Uterus (tissue), 2 donors: ENCODE results near the gene ZNF385C.

Source experiments
- POLR2A ChIP-seq, 2 donors: fragments of 450-650 bp; IDR thresholded peaks; one replicate each; pipeline ENCODE4 v1.6.1; 2016; ENCODE audit warnings: antibody characterized with exemption in 2 of 2, mild to moderate bottlenecking in 1 of 2, moderate library complexity in 1 of 2
- TF ChIP-seq, protein P1 (sequence below), 4 experiments: fragments of 200-600 bp in 2 of 4; fragments of 450-650 bp in 2 of 4; sonication (generic) in 2 of 4; IDR thresholded peaks; one replicate each; pipeline ENCODE4 v1.5.1; 2016 to 2019; ENCODE audit warnings: antibody characterized with exemption in 4 of 4, mild to moderate bottlenecking in 2 of 4, moderate library complexity in 1 of 4

DNA sequence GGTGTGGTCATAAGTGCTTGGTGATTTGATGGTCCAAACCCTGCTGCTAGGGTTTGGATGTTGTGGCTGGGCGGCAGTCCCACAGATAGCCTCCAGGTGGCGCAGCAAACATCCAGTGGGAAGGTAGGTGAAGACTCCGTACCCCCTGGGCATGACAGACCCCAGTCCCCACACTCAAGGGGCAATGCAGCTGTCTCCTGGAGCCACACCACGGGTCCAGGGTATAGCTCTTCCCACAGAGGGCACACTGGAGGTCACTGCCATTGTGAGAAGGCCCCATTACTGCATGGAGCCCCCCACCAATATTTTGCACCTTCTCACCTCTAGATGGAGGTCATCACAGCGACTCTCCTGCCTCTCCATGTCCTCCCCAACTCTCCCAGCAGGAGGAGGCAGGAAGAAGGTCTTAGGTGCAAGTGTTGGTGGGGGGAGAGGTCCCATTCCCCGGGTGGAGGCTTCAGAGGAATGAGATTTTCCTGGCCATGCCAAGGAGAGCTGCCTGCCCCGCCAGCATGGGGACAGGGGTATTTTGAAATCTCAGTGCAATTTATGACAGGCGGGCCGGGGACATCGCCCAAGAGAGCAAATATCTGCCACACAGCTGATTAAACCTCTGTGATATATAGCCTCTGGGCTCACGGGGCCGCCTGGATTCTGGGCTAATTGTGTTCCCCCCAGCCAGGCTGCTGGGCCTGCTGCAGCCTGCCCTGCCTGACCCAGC lies 30.7 kb downstream of the ZNF385C start:
- TF ChIP-seq, protein P1, sequence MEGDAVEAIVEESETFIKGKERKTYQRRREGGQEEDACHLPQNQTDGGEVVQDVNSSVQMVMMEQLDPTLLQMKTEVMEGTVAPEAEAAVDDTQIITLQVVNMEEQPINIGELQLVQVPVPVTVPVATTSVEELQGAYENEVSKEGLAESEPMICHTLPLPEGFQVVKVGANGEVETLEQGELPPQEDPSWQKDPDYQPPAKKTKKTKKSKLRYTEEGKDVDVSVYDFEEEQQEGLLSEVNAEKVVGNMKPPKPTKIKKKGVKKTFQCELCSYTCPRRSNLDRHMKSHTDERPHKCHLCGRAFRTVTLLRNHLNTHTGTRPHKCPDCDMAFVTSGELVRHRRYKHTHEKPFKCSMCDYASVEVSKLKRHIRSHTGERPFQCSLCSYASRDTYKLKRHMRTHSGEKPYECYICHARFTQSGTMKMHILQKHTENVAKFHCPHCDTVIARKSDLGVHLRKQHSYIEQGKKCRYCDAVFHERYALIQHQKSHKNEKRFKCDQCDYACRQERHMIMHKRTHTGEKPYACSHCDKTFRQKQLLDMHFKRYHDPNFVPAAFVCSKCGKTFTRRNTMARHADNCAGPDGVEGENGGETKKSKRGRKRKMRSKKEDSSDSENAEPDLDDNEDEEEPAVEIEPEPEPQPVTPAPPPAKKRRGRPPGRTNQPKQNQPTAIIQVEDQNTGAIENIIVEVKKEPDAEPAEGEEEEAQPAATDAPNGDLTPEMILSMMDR (IDR thresholded peaks at IDR 0.05): peak; percentile 68 to 87 (median 75)
- TF ChIP-seq POLR2A (IDR thresholded peaks at IDR 0.05): no peak
